Neural cell (in vitro differentiated cells): ENCODE data around the gene CAMK2D.

Source experiments
- EP300 ChIP-seq: fragments of 450-650 bp; conservative IDR thresholded peaks from 2 replicates; pipeline ENCODE4 v1.6.1; 2014; ENCODE audit warnings: antibody characterized with exemption, mild to moderate bottlenecking, moderate library complexity; ENCODE audit not compliant: poor library complexity, severe bottlenecking
- EZH2 ChIP-seq: fragments of 200-600, 300-800 bp; shearing (Covaris generic), sonication (generic); IDR thresholded peaks from 2 replicates; pipeline ENCODE4 v1.6.1; 2014; ENCODE audit warnings: antibody characterized with exemption, low read length, borderline replicate concordance, mild to moderate bottlenecking; ENCODE audit not compliant: insufficient read depth, poor library complexity, severe bottlenecking
- POLR2AphosphoS5 ChIP-seq: IDR thresholded peaks from 2 replicates; pipeline ENCODE4 v1.6.1; 2012
- RAD21 ChIP-seq: fragments of 450-650 bp; conservative IDR thresholded peaks from 2 replicates; pipeline ENCODE4 v1.6.1; 2014; ENCODE audit warnings: antibody characterized with exemption, mild to moderate bottlenecking, moderate library complexity
- TF ChIP-seq, protein P1 (sequence below): fragments of 450-650 bp; IDR thresholded peaks from 2 replicates; pipeline ENCODE4 v1.5.1; 2014; ENCODE audit warnings: antibody characterized with exemption, mild to moderate bottlenecking, moderate library complexity; ENCODE audit not compliant: poor library complexity, severe bottlenecking
- TF ChIP-seq, protein P2 (sequence below): IDR thresholded peaks from 2 replicates; pipeline ENCODE4 v1.6.1; 2012; ENCODE audit warnings: borderline replicate concordance

DNA sequence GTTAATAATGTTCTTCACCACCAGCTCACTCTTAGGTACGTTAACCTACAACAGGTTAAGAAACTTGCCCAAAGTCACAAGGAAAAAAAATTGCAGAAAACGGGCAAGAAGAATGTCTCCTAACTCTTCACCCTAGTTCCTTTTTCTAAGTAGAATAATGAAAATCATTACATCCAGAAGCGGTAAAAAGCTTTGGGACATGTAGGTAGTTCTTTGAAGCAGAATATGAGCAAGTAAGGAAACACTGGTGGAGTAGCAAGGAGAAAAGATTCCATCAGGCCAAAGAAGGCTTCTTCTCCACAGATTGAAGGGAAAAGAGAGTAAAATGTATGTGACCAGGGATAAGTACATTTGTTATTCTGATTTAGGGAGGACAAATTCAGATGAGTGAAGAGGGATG is 4.1 kb downstream of the CAMK2D start:
- TF ChIP-seq, protein P1, sequence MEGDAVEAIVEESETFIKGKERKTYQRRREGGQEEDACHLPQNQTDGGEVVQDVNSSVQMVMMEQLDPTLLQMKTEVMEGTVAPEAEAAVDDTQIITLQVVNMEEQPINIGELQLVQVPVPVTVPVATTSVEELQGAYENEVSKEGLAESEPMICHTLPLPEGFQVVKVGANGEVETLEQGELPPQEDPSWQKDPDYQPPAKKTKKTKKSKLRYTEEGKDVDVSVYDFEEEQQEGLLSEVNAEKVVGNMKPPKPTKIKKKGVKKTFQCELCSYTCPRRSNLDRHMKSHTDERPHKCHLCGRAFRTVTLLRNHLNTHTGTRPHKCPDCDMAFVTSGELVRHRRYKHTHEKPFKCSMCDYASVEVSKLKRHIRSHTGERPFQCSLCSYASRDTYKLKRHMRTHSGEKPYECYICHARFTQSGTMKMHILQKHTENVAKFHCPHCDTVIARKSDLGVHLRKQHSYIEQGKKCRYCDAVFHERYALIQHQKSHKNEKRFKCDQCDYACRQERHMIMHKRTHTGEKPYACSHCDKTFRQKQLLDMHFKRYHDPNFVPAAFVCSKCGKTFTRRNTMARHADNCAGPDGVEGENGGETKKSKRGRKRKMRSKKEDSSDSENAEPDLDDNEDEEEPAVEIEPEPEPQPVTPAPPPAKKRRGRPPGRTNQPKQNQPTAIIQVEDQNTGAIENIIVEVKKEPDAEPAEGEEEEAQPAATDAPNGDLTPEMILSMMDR = no peak
- TF ChIP-seq, protein P2, sequence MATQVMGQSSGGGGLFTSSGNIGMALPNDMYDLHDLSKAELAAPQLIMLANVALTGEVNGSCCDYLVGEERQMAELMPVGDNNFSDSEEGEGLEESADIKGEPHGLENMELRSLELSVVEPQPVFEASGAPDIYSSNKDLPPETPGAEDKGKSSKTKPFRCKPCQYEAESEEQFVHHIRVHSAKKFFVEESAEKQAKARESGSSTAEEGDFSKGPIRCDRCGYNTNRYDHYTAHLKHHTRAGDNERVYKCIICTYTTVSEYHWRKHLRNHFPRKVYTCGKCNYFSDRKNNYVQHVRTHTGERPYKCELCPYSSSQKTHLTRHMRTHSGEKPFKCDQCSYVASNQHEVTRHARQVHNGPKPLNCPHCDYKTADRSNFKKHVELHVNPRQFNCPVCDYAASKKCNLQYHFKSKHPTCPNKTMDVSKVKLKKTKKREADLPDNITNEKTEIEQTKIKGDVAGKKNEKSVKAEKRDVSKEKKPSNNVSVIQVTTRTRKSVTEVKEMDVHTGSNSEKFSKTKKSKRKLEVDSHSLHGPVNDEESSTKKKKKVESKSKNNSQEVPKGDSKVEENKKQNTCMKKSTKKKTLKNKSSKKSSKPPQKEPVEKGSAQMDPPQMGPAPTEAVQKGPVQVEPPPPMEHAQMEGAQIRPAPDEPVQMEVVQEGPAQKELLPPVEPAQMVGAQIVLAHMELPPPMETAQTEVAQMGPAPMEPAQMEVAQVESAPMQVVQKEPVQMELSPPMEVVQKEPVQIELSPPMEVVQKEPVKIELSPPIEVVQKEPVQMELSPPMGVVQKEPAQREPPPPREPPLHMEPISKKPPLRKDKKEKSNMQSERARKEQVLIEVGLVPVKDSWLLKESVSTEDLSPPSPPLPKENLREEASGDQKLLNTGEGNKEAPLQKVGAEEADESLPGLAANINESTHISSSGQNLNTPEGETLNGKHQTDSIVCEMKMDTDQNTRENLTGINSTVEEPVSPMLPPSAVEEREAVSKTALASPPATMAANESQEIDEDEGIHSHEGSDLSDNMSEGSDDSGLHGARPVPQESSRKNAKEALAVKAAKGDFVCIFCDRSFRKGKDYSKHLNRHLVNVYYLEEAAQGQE = no peak
- TF ChIP-seq POLR2AphosphoS5 = no peak
- TF ChIP-seq EP300 = no peak
- no peak for TF ChIP-seq RAD21
- TF ChIP-seq EZH2 = no peak
